Activated CD4-positive, alpha-beta T cell treated with anti-CD3 and anti-CD28 coated beads for 36 hours (primary cell): ENCODE data around the gene VPS37B. TPM values are rescaled to one million over a fixed set of nuclear protein-coding genes. Genes with fewer than 3 reads are reported as not detected.
"Not testable (repeated sequence)": the region's sequence is repeated elsewhere in the genome, so short reads cannot be mapped to it uniquely, and the experiment has no call there.

Source experiments
- ATAC-seq: fragments of 200-7000 bp; cut with Tn5 transposase; one replicate; pipeline ENCODE4 v1.10.0; 2021; ENCODE audit warnings: mild to moderate bottlenecking, moderate library complexity
- CTCF ChIA-PET: fragments of 350-600 bp; sonication (Branson Sonifier 250); formaldehyde crosslinking; loops from one replicate; lab custom pipeline; 2021; ENCODE audit warnings: antibody characterized with exemption; lab: Charles Lee
- POLR2A ChIA-PET: fragments of 350-600 bp; sonication (Branson Sonifier 250); formaldehyde crosslinking; loops from one replicate; lab custom pipeline; 2021; ENCODE audit warnings: antibody characterized with exemption, inconsistent platforms; lab: Charles Lee
- DNase-seq: peaks from one replicate; pipeline ENCODE4 v3.0.0-alpha.2; 2020
- H3K27ac Mint-ChIP-seq: one replicate; pipeline ENCODE4 v1.8.0; 2021; ENCODE audit warnings: mixed read lengths
- H3K27me3 Mint-ChIP-seq: one replicate; pipeline ENCODE4 v1.8.0; 2021; ENCODE audit warnings: mixed read lengths
- H3K36me3 Mint-ChIP-seq: one replicate; pipeline ENCODE4 v1.8.0; 2021; ENCODE audit warnings: low read depth, mixed read lengths
- H3K4me1 Mint-ChIP-seq: one replicate; pipeline ENCODE4 v1.8.0; 2021; ENCODE audit warnings: mixed read lengths
- H3K4me3 Mint-ChIP-seq: one replicate; pipeline ENCODE4 v1.8.0; 2021; ENCODE audit warnings: mild to moderate bottlenecking, moderate library complexity, mixed read lengths
- H3K9me3 Mint-ChIP-seq: one replicate; pipeline ENCODE4 v1.8.0; 2021; ENCODE audit warnings: low read depth, mixed read lengths
- intact Hi-C, 2 experiments: fragments of 100-400 bp; cut with DNase I in 1 of 2; cut with micrococcal nuclease in 1 of 2; formaldehyde crosslinking; loops; one replicate each; pipeline versions ENCODE4 v1.14.2 to v1.15.1; 2022 to 2024; cut with DNase I, micrococcal nuclease
- total RNA-seq, 2 experiments: library from RNA; stranded (reverse); gene quantifications; one replicate each; pipeline ENCODE4 v1.2.3, GENCODE V29; 2021

VPS37B gene
- total RNA-seq, 2 experiments from 2014 or later = 9.4 to 11.4 TPM

DNA sequence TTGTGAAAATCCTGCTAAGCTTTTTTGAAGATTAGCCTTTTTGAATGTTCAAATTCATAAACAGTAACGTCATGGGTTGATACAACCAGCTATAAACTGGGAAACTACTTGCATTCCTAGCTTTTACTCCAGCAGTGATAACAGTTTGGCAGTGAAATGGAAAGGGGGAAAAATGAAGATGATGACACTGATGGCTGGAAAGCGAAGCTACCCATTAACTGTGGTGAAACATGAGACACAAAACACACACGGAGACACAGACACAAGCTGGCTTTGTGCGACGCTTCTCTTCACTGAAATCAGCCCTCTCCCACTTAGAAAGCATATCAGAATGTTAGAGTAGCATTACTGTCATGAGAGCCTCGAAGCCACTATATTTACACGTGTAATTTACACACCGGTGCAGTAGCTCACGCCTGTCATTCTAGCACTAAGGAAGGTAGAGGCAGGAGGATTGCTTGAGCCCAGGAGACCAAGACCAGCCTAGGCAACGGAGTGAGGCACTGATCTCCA lies 15.7 kb downstream of the VPS37B start:
- DNase-seq (no peak), ATAC-seq (no peak)
- Mint-ChIP-seq H3K36me3 (peaks cover 16% of the 10 kb centered on the region), H3K27me3 (peaks cover 24% of the 10 kb centered on the region), H3K9me3 (no peaks in the 10 kb centered on the region), H3K4me3 (no peak overlapping the region), H3K4me1 (peaks cover 75% of the 10 kb centered on the region), H3K27ac (no peak overlapping the region)
- intact Hi-C loops = loop anchor here (1.0 to 10.0 kb wide), 3 partner anchors 37 to 355 kb away; partner anchors contain the start of genes MPHOSPH9 (in 1 of the 2) and MTRFR (in 1 of the 2)
- POLR2A ChIA-PET = no interaction called here
- CTCF ChIA-PET = interaction anchor here (0.5 to 3.5 kb wide), 12 partner anchors 10 to 85 kb away, joined by 3 to 14 read pairs (median 4); no protein-coding TSS in a partner anchor

GRCh38 chr12:122878780-122879612 lies 16.9 kb downstream of the VPS37B start:
- H3K4me1 Mint-ChIP-seq = peaks cover 77% of the 10 kb centered on the region
- POLR2A ChIA-PET = no interaction called here
- intact Hi-C loops = no loop called here
- no peak overlapping the region for H3K4me3 Mint-ChIP-seq
- H3K27ac Mint-ChIP-seq = no peak overlapping the region
- no peaks in the 10 kb centered on the region for H3K9me3 Mint-ChIP-seq
- ATAC-seq (no peak), DNase-seq (no peak)
- H3K27me3 Mint-ChIP-seq = peaks cover 27% of the 10 kb centered on the region
- CTCF ChIA-PET = interaction anchor here (0.8 to 2.2 kb wide), 6 partner anchors 18 to 78 kb away, joined by 3 to 14 read pairs (median 5); no protein-coding TSS in a partner anchor
- H3K36me3 Mint-ChIP-seq = peaks cover 16% of the 10 kb centered on the region

DNA sequence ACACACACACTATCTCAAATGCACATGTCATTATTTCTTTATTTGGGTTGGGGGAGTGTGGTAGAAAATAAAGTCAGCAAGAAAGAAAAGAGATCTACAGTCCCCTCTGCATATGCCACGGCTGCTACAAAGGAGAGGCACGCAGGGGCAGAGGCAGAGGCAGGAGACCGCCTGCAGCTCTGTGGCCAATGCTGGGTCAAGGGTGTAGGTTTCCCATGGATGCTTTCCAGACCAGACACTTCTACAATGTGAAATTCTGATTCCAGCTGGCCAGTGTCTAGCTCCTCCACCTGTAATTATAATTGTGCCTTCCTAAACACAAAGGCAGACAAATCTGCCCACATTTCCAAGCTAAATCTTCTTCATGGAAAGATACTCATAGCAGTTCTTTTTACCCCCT lies 19.2 kb downstream of the VPS37B start:
- ChIA-PET POLR2A (no interaction called here), CTCF (no interaction called here)
- DNase-seq = no peak
- Mint-ChIP-seq H3K27ac (no peak overlapping the region), H3K9me3 (no peaks in the 10 kb centered on the region), H3K4me1 (peaks cover 83% of the 10 kb centered on the region), H3K4me3 (no peak overlapping the region), H3K36me3 (peaks cover 13% of the 10 kb centered on the region), H3K27me3 (peaks cover 39% of the 10 kb centered on the region)
- intact Hi-C loops = loop anchor here in 1 of 2 experiments (1.0 kb wide), 1 partner anchor 12 kb away; no protein-coding TSS in a partner anchor
- no peak for ATAC-seq

- H3K4me3 Mint-ChIP-seq, H3K27ac Mint-ChIP-seq, ATAC-seq, CTCF ChIA-PET, POLR2A ChIA-PET, DNase-seq, H3K9me3 Mint-ChIP-seq: not testable (repeated sequence)
- Mint-ChIP-seq H3K4me1 (peaks cover 86% of the 10 kb centered on the region), H3K27me3 (peaks cover 37% of the 10 kb centered on the region), H3K36me3 (peaks cover 13% of the 10 kb centered on the region)
- intact Hi-C loops = loop anchor here in 1 of 2 experiments (1.0 kb wide), 1 partner anchor 12 kb away; no protein-coding TSS in a partner anchor
These were observed 19.6 kb downstream of the VPS37B start for GRCh38 chr12:122876281-122876680.

GRCh38 chr12:122875590-122876220 lies 20.2 kb downstream of the VPS37B start:
- Mint-ChIP-seq H3K4me1 (peaks cover 86% of the 10 kb centered on the region), H3K9me3 (no peaks in the 10 kb centered on the region), H3K27ac (no peak overlapping the region), H3K27me3 (peaks cover 37% of the 10 kb centered on the region), H3K36me3 (peaks cover 15% of the 10 kb centered on the region), H3K4me3 (no peak overlapping the region)
- ChIA-PET CTCF (no interaction called here), POLR2A (no interaction called here)
- intact Hi-C loops = loop anchor here (1.0 kb wide), 3 partner anchors 12 to 40 kb away; partner anchors contain the start of gene HIP1R (in 1 of the 2)
- DNase-seq (peak; percentile 50), ATAC-seq (peak; percentile 58)

- ChIA-PET CTCF (interaction anchor here (0.6 to 1.5 kb wide), 7 partner anchors 8 to 436 kb away, joined by 3 read pairs; no protein-coding TSS in a partner anchor), POLR2A (interaction anchor here (0.6 to 1.3 kb wide), 3 partner anchors 24 to 603 kb away, joined by 3 to 5 read pairs (median 4); no protein-coding TSS in a partner anchor)
- Mint-ChIP-seq H3K27ac (no peak overlapping the region), H3K9me3 (no peaks in the 10 kb centered on the region), H3K36me3 (peaks cover 25% of the 10 kb centered on the region), H3K4me1 (peaks cover 76% of the 10 kb centered on the region), H3K27me3 (peaks cover 34% of the 10 kb centered on the region), H3K4me3 (no peak overlapping the region)
- peak; percentile 48 for ATAC-seq
- intact Hi-C loops = no loop called here
- DNase-seq = peak; percentile 74
These were observed 21.8 kb downstream of the VPS37B start for GRCh38 chr12:122874081-122874480.

- intact Hi-C loops = loop anchor here in 1 of 2 experiments (2.0 kb wide), 1 partner anchor 73 kb away; no protein-coding TSS in a partner anchor
- ATAC-seq (no peak), DNase-seq (no peak)
- Mint-ChIP-seq H3K36me3 (peaks cover 30% of the 10 kb centered on the region), H3K27me3 (peaks cover 34% of the 10 kb centered on the region), H3K4me3 (no peak overlapping the region), H3K27ac (no peak overlapping the region), H3K9me3 (no peaks in the 10 kb centered on the region), H3K4me1 (peaks cover 71% of the 10 kb centered on the region)
- ChIA-PET CTCF (interaction anchor here (0.6 to 1.5 kb wide), 7 partner anchors 8 to 437 kb away, joined by 3 read pairs; no protein-coding TSS in a partner anchor), POLR2A (interaction anchor here (0.6 to 1.3 kb wide), 3 partner anchors 25 to 603 kb away, joined by 3 to 5 read pairs (median 4); no protein-coding TSS in a partner anchor)
These were observed 22.4 kb downstream of the VPS37B start for GRCh38 chr12:122873540-122873939.

DNA sequence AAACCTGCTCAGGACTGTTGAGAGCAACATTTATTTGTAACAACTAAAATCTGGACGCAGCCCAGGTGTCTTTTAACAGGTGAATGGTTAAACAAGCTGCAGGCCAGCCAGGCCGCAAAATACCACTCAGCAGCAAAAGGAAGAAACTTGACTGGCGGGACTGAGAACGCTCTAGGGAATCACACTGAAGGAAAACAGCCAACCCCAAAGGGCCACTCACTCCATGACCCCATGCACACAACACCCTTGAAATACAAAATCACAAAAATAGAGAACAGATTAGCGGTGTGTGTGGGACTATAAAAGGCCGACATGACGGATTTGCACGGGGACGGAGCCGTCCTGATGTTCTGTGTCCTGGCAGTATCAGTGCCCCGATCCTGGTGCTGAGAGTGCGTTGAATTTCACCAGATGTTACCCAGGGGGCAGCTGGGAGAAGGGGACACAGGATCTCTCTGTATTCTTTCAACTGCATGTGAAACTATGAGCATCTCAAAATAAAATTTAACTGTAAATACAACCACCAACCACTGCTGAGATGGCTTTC lies 23.0 kb downstream of the VPS37B start:
- ATAC-seq = no peak
- CTCF ChIA-PET = interaction anchor here (0.8 to 1.5 kb wide), 4 partner anchors 9 to 28 kb away, joined by 3 to 5 read pairs (median 4); no protein-coding TSS in a partner anchor
- DNase-seq = no peak
- POLR2A ChIA-PET = interaction anchor here (1.7 kb wide), 1 partner anchor 15 kb away, joined by 4 read pairs; no protein-coding TSS in a partner anchor
- intact Hi-C loops = loop anchor here (1.0 to 2.0 kb wide), 2 partner anchors 74 kb away; no protein-coding TSS in a partner anchor
- Mint-ChIP-seq H3K4me3 (no peak overlapping the region), H3K9me3 (no peaks in the 10 kb centered on the region), H3K36me3 (peaks cover 30% of the 10 kb centered on the region), H3K27ac (no peak overlapping the region), H3K27me3 (peaks cover 32% of the 10 kb centered on the region), H3K4me1 (peaks cover 66% of the 10 kb centered on the region)

- peaks cover 26% of the 10 kb centered on the region for H3K27me3 Mint-ChIP-seq
- peak; percentile 84 for DNase-seq
- H3K9me3 Mint-ChIP-seq = no peaks in the 10 kb centered on the region
- intact Hi-C loops = loop anchor here (1.0 to 2.0 kb wide), 4 partner anchors 15 to 75 kb away; no protein-coding TSS in a partner anchor
- H3K36me3 Mint-ChIP-seq = peaks cover 28% of the 10 kb centered on the region
- H3K27ac Mint-ChIP-seq = peak overlapping the region; percentile 69
- ATAC-seq = peak; percentile 61
- ChIA-PET CTCF (interaction anchor here (0.5 to 2.2 kb wide), 11 partner anchors 10 to 81 kb away, joined by 3 to 10 read pairs (median 4); no protein-coding TSS in a partner anchor), POLR2A (interaction anchor here (0.5 to 1.8 kb wide), 4 partner anchors 16 to 361 kb away, joined by 3 to 7 read pairs (median 4); partner anchors contain the start of genes MPHOSPH9 and MTRFR)
- H3K4me1 Mint-ChIP-seq = peaks cover 60% of the 10 kb centered on the region
- H3K4me3 Mint-ChIP-seq = peak overlapping the region; percentile 49
These were observed 23.8 kb downstream of the VPS37B start for GRCh38 chr12:122871851-122872780.
